HCT116 (cell line): Measurements from ENCODE around the gene TLR2. TPM values are rescaled to one million over a fixed set of nuclear protein-coding genes. Genes with fewer than 3 reads are reported as not detected.

ENCODE experiments used
- ATAC-seq: fragments of 200-7000 bp; cut with Tn5 transposase; 2 replicates; pipeline ENCODE4 v1.9.1; 2020; ENCODE audit warnings: mild to moderate bottlenecking, moderate library complexity
- BruUV-seq: library from RNA; stranded (reverse); fragments of 400-500 nt; replicated peaks from 2 replicates; lab custom pipeline; 2021; lab: Mats Ljungman, UMichigan
- CTCF ChIA-PET: fragments of 300-600 bp; sonication (Branson Sonifier 250); formaldehyde crosslinking; loops from one replicate; lab custom pipeline; 2021; ENCODE audit warnings: antibody characterized with exemption; lab: Charles Lee
- POLR2A ChIA-PET: fragments of 300-600, 350-600 bp; sonication (Branson Sonifier 250); formaldehyde crosslinking; loops from one replicate; lab custom pipeline; 2021; ENCODE audit warnings: antibody characterized with exemption; lab: Charles Lee
- RAD21 ChIA-PET, 2 experiments: fragments of 300-600 bp; sonication (Branson Sonifier 250); formaldehyde crosslinking; loops; one replicate each; lab custom pipeline; 2023; ENCODE audit warnings: low total read pairs in 2 of 2; ENCODE audit not compliant: uncharacterized antibody in 2 of 2, unreplicated experiment in 2 of 2, low non-redundant PET in 1 of 2; lab: Charles Lee
- DNase-seq: peaks from one replicate; pipeline ENCODE4 v3.0.0-alpha.2; 2010; ENCODE audit warnings: low read depth, low spot score
- H2AFZ ChIP-seq: fragments of 200-600 bp; shearing (Covaris generic), sonication (generic); 2 replicates; pipeline ENCODE4 v1.6.1; 2017; ENCODE audit warnings: low read depth, mixed run types, mixed read lengths, antibody characterized with exemption, low read length; ENCODE audit not compliant: poor library complexity, severe bottlenecking
- H3K27ac ChIP-seq: 2 replicates; pipeline ENCODE4 v1.5.1; 2012; ENCODE audit warnings: low read depth, low read length
- H3K27me3 ChIP-seq: fragments of 200-600 bp; sonication (generic); 2 replicates; pipeline ENCODE4 v1.6.1; 2016; ENCODE audit warnings: mixed run types, low read length, mixed read lengths; ENCODE audit not compliant: insufficient read depth
- H3K36me3 ChIP-seq, 2 experiments: fragments of 200-500 bp in 1 of 2; fragments of 200-600 bp in 1 of 2; sonication (Bioruptor generic) in 1 of 2; sonication (generic) in 1 of 2; 2 replicates each; pipeline versions ENCODE4 v1.5.1 to v1.6.1; 2014 to 2016; ENCODE audit warnings: low read length in 2 of 2, inconsistent platforms in 1 of 2, mixed read lengths in 1 of 2, mixed run types in 1 of 2; ENCODE audit not compliant: insufficient read depth in 2 of 2, control insufficient read depth in 1 of 2
- H3K4me1 ChIP-seq, 2 experiments: fragments of 200-600 bp in 1 of 2; sonication (generic) in 1 of 2; 2 replicates each; pipeline versions ENCODE4 v1.5.1 to v1.6.1; 2012 to 2017; ENCODE audit warnings: low read length in 2 of 2, inconsistent platforms in 1 of 2, mild to moderate bottlenecking in 1 of 2, mixed read lengths in 1 of 2, mixed run types in 1 of 2, moderate library complexity in 1 of 2; ENCODE audit not compliant: insufficient read depth in 2 of 2, control insufficient read depth in 1 of 2
- H3K4me2 ChIP-seq: fragments of 200-600 bp; sonication (generic); 2 replicates; pipeline ENCODE4 v1.6.1; 2017; ENCODE audit warnings: mixed run types, low read length, mixed read lengths
- H3K4me3 ChIP-seq, 2 experiments: fragments of 200-600 bp in 1 of 2; sonication (generic) in 1 of 2; replicated peaks in 1 of 2; 2 replicates each; pipeline ENCODE4 v1.5.1; 2011 to 2016; ENCODE audit warnings: low read length in 2 of 2, control low read depth in 1 of 2, low read depth in 1 of 2, mild to moderate bottlenecking in 1 of 2, mixed read lengths in 1 of 2, mixed run types in 1 of 2
- H3K79me2 ChIP-seq: fragments of 200-600 bp; sonication (generic); 2 replicates; pipeline ENCODE4 v1.6.1; 2017; ENCODE audit warnings: mild to moderate bottlenecking, mixed run types, low read length, moderate library complexity, mixed read lengths; ENCODE audit not compliant: insufficient read depth
- H3K9ac ChIP-seq: fragments of 200-600 bp; sonication (generic); 2 replicates; pipeline ENCODE4 v1.6.1; 2016; ENCODE audit warnings: low read length, mixed read lengths
- H3K9me2 ChIP-seq: fragments of 200-600 bp; sonication (generic), shearing (Covaris generic); 2 replicates; pipeline ENCODE4 v1.6.1; 2017; ENCODE audit warnings: mixed run types, mild to moderate bottlenecking, moderate library complexity; ENCODE audit not compliant: insufficient read depth
- H3K9me3 ChIP-seq, 2 experiments: fragments of 200-500 bp in 1 of 2; fragments of 200-600 bp in 1 of 2; sonication (Bioruptor generic) in 1 of 2; sonication (generic) in 1 of 2; 2 replicates each; pipeline ENCODE4 v1.6.1; 2014 to 2017; ENCODE audit warnings: low read length in 2 of 2, mixed read lengths in 2 of 2, inconsistent platforms in 1 of 2, low read depth in 1 of 2, mild to moderate bottlenecking in 1 of 2, mixed run types in 1 of 2, moderate library complexity in 1 of 2; ENCODE audit not compliant: control insufficient read depth in 1 of 2, insufficient read depth in 1 of 2
- H4K20me1 ChIP-seq: fragments of 200-600 bp; sonication (generic), shearing (Covaris generic); 2 replicates; pipeline ENCODE4 v1.6.1; 2017; ENCODE audit warnings: mixed run types, mild to moderate bottlenecking, moderate library complexity; ENCODE audit not compliant: insufficient read depth
- EGR1 ChIP-seq: IDR thresholded peaks from 2 replicates; pipeline ENCODE4 v1.6.1; 2012; ENCODE audit warnings: low read depth
- JUND ChIP-seq: IDR thresholded peaks from 2 replicates; pipeline ENCODE4 v1.6.1; 2012
- REST ChIP-seq: IDR thresholded peaks from 2 replicates; pipeline ENCODE4 v1.6.1; 2012; ENCODE audit warnings: low read depth
- SIN3A ChIP-seq: IDR thresholded peaks from 2 replicates; pipeline ENCODE4 v1.6.1; 2012; ENCODE audit warnings: low read depth
- ZNF274 ChIP-seq: fragments of 200-500 bp; sonication (Bioruptor generic); IDR thresholded peaks from 2 replicates; pipeline ENCODE4 v1.6.1; 2014; ENCODE audit warnings: mild to moderate bottlenecking, low read depth, low read length, inconsistent platforms
- intact Hi-C: fragments of 100-400 bp; cut with micrococcal nuclease; formaldehyde crosslinking; loops from 2 replicates; pipeline ENCODE4 v1.10.0; 2022
- total RNA-seq: library from RNA; stranded (reverse); gene quantifications from one replicate; pipeline ENCODE4 v1.2.1, GENCODE V29; 2021; ENCODE audit not compliant: unreplicated experiment
- TF ChIP-seq, protein P1 (sequence below): IDR thresholded peaks from 2 replicates; pipeline ENCODE4 v1.6.1; 2012
- TF ChIP-seq, protein P2 (sequence below), 3 experiments: fragments of 200-600 bp in 1 of 3; sonication (generic) in 1 of 3; IDR thresholded peaks in 2 of 3; conservative IDR thresholded peaks in 1 of 3; 2 replicates each; pipeline ENCODE4 v1.5.1; 2012 to 2017; ENCODE audit warnings: low read depth in 2 of 3, low read length in 2 of 3, antibody characterized with exemption in 1 of 3, borderline replicate concordance in 1 of 3, control low read depth in 1 of 3, mild to moderate bottlenecking in 1 of 3, mixed read lengths in 1 of 3, mixed run types in 1 of 3, moderate library complexity in 1 of 3; ENCODE audit not compliant: insufficient read depth in 1 of 3

The TLR2 gene
- total RNA-seq, 1 experiment from 2014 or later: 0.12 TPM

DNA sequence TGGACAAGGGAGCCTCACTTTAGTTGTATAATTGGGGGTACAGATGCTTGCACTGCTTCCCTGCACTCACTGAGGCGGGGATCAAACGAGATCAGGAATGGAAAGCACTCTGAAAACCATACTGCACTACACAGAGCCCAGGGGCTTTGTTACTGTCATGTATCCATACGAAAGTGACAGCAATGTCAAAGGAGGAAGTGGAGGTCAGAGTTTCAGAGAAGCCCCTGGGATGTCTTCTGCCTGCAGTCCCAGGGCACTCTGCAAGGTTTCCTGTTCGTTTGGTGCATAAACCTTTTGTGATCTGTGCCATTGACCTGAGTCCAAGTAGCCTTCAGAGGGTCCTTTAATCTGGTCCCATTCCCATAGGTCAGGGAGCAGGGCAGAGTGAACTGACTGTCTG is 44.6 kb downstream of the TLR2 start:
- no peaks in the 10 kb centered on the region for H3K9me3 ChIP-seq
- BruUV-seq: no TSS peak
- H4K20me1 ChIP-seq: no peaks in the 10 kb centered on the region
- no peaks in the 10 kb centered on the region for H3K79me2 ChIP-seq
- no peaks in the 10 kb centered on the region for H3K9me2 ChIP-seq
- ATAC-seq (no peak), DNase-seq (no peak)
- RAD21 ChIA-PET: no interaction called here
- H3K4me2 ChIP-seq: no peak overlapping the region
- H2AFZ ChIP-seq: no peak overlapping the region
- H3K4me3 ChIP-seq: no peak overlapping the region
- intact Hi-C loops: no loop called here
- no peak overlapping the region for H3K9ac ChIP-seq
- TF ChIP-seq JUND (no peak), REST (no peak)
- H3K27ac ChIP-seq: no peak overlapping the region
- no peaks in the 10 kb centered on the region for H3K27me3 ChIP-seq
- CTCF ChIA-PET: no interaction called here
- peaks cover 4 to 7% of the 10 kb centered on the region in 2 experiments; a peak in 2 of 4 replicates for H3K4me1 ChIP-seq
- POLR2A ChIA-PET: no interaction called here
- H3K36me3 ChIP-seq: no peaks in the 10 kb centered on the region

GRCh38 chr4:153729895-153730294 is 45.8 kb downstream of the TLR2 start:
- TF ChIP-seq, protein P1, sequence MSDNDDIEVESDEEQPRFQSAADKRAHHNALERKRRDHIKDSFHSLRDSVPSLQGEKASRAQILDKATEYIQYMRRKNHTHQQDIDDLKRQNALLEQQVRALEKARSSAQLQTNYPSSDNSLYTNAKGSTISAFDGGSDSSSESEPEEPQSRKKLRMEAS: no peak
- TF ChIP-seq ZNF274 (no peak), SIN3A (no peak), EGR1 (no peak)
- TF ChIP-seq, protein P2, sequence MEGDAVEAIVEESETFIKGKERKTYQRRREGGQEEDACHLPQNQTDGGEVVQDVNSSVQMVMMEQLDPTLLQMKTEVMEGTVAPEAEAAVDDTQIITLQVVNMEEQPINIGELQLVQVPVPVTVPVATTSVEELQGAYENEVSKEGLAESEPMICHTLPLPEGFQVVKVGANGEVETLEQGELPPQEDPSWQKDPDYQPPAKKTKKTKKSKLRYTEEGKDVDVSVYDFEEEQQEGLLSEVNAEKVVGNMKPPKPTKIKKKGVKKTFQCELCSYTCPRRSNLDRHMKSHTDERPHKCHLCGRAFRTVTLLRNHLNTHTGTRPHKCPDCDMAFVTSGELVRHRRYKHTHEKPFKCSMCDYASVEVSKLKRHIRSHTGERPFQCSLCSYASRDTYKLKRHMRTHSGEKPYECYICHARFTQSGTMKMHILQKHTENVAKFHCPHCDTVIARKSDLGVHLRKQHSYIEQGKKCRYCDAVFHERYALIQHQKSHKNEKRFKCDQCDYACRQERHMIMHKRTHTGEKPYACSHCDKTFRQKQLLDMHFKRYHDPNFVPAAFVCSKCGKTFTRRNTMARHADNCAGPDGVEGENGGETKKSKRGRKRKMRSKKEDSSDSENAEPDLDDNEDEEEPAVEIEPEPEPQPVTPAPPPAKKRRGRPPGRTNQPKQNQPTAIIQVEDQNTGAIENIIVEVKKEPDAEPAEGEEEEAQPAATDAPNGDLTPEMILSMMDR (IDR thresholded peaks at IDR 0.05 in 2 of 3, conservative IDR thresholded peaks at IDR 0.05 in 1 of 3; ENCODE audit: borderline replicate concordance in 1 of 3, insufficient read depth in 1 of 3, low read depth in 2 of 3, low read length in 2 of 3): no peak
- Histone ChIP-seq H3K4me3 (no peak overlapping the region), H3K9me3 (no peaks in the 10 kb centered on the region), H3K9me2 (no peaks in the 10 kb centered on the region), H3K79me2 (no peaks in the 10 kb centered on the region), H2AFZ (no peak overlapping the region), H3K9ac (no peak overlapping the region), H3K4me1 (peaks cover 4 to 7% of the 10 kb centered on the region in 2 experiments; a peak in 2 of 4 replicates), H3K36me3 (no peaks in the 10 kb centered on the region), H3K4me2 (no peak overlapping the region), H3K27me3 (no peaks in the 10 kb centered on the region), H3K27ac (no peak overlapping the region), H4K20me1 (no peaks in the 10 kb centered on the region)
- no TSS peak for BruUV-seq
- RAD21 ChIA-PET: no interaction called here
- ATAC-seq (no peak), DNase-seq (no peak)
- CTCF ChIA-PET: no interaction called here
- POLR2A ChIA-PET: no interaction called here
- intact Hi-C loops: no loop called here
